ENCODE results near the gene HCN2. TPM values are rescaled to one million over a fixed set of nuclear protein-coding genes. Genes with fewer than 3 reads are reported as not detected.

The HCN2 gene
- total RNA-seq, 2 experiments from 2014 or later: 0.06 to 1.0 TPM

GRCh38 chr19:616062-616700 lies 26.5 kb downstream of the HCN2 start:
- ChIA-PET CTCF (ENCODE audit: unreplicated experiment) (no interaction called here), POLR2A (no interaction called here)
- Histone ChIP-seq H3K36me3 (ENCODE audit: insufficient read depth, low read length) (peaks cover 45% of the 10 kb centered on the region), H3K9me3 (ENCODE audit: low read length) (no peaks in the 10 kb centered on the region), H2AFZ (ENCODE audit: low read length) (no peak overlapping the region), H3K27ac (ENCODE audit: low read depth, low read length, poor library complexity, severe bottlenecking) (no peak overlapping the region), H3K9me2 (ENCODE audit: insufficient read depth, low read length) (no peaks in the 10 kb centered on the region), H4K20me1 (ENCODE audit: insufficient read depth, low read length) (no peaks in the 10 kb centered on the region), H3K79me2 (ENCODE audit: insufficient read depth, low read depth, low read length) (no peaks in the 10 kb centered on the region), H3K4me2 (ENCODE audit: low read length) (no peak overlapping the region), H3K4me3 (ENCODE audit: low read depth, low read length, poor library complexity, severe bottlenecking) (no peak overlapping the region), H3K4me1 (ENCODE audit: insufficient read depth, low read length, poor library complexity, severe bottlenecking) (peaks cover 5% of the 10 kb centered on the region)
- BruUV-seq (replicated peaks): no TSS peak
- DNase-seq (ENCODE audit: low spot score): no peak
- TF ChIP-seq CTCF (conservative IDR thresholded peaks at IDR 0.05; ENCODE audit: low read length) (no peak), EZH2phosphoT487 (IDR thresholded peaks at IDR 0.05; ENCODE audit: borderline replicate concordance, low read depth, low read length) (no peak)
- intact Hi-C loops (cut with micrococcal nuclease; ENCODE audit: unreplicated experiment): no loop called here

- intact Hi-C loops (cut with micrococcal nuclease; ENCODE audit: unreplicated experiment): no loop called here
- Histone ChIP-seq H3K4me2 (ENCODE audit: low read length) (no peak overlapping the region), H3K4me3 (ENCODE audit: low read depth, low read length, poor library complexity, severe bottlenecking) (no peak overlapping the region), H3K4me1 (ENCODE audit: insufficient read depth, low read length, poor library complexity, severe bottlenecking) (no peaks in the 10 kb centered on the region), H2AFZ (ENCODE audit: low read length) (no peak overlapping the region), H3K9me3 (ENCODE audit: low read length) (no peaks in the 10 kb centered on the region), H3K36me3 (ENCODE audit: insufficient read depth, low read length) (peaks cover 51% of the 10 kb centered on the region), H3K79me2 (ENCODE audit: insufficient read depth, low read depth, low read length) (no peaks in the 10 kb centered on the region), H3K9me2 (ENCODE audit: insufficient read depth, low read length) (no peaks in the 10 kb centered on the region), H4K20me1 (ENCODE audit: insufficient read depth, low read length) (no peaks in the 10 kb centered on the region), H3K27ac (ENCODE audit: low read depth, low read length, poor library complexity, severe bottlenecking) (no peak overlapping the region)
- CTCF ChIA-PET (ENCODE audit: unreplicated experiment): no interaction called here
- POLR2A ChIA-PET: no interaction called here
- BruUV-seq (replicated peaks): no TSS peak
- no peak for TF ChIP-seq EZH2phosphoT487 (IDR thresholded peaks at IDR 0.05; ENCODE audit: borderline replicate concordance, low read depth, low read length)
- TF ChIP-seq CTCF (conservative IDR thresholded peaks at IDR 0.05; ENCODE audit: low read length): no peak
- no peak for DNase-seq (ENCODE audit: low spot score)
These were observed 27.3 kb downstream of the HCN2 start for GRCh38 chr19:616747-617526.

Data from OCI-LY7 (cell line).